Cerebellar cortex (tissue), 1 donor: ENCODE measurements around the gene TOR4A.

Experiments
- DNase-seq: peaks from one replicate; pipeline ENCODE4 v3.0.0-alpha.2; 2015; ENCODE audit warnings: low spot score

TOR4A gene

DNA sequence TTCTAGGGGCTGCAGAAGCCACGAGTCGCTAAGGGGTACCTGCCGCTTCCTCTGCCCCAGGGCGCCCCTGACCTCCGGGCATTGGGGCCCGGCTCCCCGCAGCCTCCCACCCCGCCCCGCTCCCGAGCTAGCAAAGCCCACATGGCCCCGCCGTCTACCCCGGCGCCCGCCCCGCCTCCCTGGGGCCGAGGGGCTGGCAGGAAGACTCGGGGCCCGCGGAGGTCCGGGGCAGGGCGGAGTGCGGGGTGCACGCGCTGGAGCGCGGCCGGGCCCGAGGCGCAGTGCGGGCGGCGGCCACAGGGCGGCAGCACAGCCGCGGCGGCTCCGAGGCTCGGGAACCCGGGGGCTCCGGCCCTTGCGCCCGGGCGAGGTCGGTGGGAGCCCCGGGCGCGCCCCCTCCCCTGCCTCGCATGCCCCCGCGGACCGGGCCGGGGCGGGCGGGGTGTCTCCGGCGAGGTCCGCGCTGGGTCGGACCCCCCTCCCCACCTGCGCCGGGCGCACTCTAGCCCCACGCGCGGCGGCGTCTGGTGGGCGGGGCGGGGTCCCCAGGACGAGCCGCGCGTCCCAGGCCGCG is 17.8 kb downstream of the TOR4A start:
- no peak for DNase-seq

DNA sequence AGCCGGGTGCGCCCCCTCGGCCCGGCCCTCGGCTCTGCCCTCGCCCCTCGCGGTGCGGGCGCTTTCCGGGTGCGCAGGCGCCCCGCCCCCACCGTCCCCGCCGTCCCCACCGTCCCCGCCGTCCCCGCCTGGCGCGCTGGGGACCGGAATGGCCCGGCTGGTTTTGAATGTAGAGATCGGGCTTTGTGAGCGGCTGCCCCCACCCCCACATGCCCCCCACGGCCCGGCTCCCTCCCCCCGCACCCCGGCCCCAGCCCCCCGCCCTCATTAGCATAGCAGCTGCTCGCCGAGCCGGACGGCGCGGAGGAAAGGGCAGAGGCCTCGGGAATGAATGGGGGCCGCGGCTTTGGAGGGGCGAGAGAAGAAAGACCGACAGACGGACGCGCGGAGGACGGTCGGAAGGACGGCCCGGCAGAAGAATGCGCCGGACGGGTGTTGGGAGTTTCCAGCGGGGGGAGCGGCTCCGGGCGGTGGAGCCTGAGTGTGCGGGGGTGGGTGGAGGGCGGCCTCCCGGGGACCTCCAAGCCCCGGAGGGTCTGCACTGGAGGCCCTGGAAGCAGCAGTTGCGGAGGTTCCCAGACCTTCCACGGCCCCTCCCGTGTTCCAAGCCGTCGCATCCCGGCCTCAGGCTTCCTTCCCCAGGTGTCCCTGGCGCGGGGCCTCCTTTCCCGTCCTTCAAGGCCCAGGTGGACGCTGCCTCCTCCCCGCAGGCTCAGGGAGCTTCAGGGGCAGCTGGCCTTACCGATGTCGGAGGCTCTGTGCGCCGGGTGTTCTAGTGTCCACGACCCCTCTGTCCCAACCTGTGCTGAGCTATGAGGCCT is 18.5 kb downstream of the TOR4A start:
- DNase-seq: no peak

DNA sequence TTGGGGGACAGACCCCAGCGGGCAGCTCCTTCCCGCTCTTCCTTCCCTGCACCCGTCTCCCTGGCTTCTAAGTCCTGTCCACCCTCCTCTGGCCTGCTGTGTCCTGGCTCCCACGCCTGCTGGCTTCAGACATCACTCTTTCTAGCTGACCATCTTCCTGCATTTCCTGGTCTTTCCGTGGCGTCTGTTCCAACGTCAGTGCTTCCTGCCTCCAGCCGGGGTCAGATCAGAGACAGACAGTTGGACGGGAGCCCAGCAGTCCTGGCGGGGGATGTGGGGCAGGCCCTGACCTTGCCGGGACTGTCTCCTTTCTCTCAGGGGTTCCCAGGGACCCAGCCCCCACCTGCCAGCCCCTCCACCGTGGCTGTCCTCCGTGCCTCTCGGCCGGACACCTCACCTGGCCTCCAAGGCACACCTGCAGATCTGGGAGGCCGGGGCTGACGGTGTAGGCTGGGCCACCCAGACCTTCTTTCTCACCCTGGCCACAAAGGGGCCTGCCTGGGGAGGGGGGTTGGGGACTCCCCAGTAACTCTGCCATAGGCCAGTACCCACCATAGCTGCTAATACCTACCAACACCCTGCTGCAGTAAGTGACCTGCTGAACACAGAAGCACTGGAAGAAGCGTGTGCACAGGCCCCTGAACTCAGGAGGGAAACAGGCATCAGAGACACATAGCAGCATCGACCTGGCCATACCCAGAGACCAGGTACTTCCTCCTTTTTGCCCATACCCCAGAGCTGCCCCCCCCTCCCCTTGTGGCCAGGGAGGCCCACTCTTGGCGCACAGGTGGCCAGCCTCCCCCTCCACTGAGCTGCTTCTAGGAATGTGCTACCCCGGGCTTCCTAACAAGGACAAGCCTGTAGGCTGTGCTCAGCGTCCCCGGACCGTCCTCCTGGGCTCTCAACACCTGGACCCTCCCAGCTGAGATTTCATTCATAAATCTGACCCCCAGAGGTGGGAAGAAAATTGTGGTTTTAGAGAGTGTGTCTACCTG is 19.4 kb downstream of the TOR4A start:
- DNase-seq: no peak

DNA sequence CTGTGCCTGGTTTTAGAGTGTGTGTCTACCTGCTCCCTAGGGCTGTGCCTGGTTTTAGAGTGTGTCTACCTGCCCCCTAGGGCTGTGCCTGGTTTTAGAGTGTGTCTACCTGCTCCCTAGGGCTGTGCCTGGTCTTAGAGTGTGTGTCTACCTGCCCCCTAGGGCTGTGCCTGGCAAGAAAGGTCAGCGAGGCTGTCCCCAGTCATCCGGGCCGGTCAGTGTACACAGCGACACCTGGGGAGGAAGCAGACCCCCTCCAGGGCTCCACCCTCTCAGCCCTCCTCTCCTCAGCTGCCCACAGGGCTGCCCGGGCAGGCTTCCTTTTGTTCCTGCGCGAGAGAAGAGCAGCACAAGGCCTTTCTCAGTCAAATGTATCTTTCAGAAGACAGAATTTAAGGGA is 20.4 kb downstream of the TOR4A start:
- DNase-seq: no peak

DNA sequence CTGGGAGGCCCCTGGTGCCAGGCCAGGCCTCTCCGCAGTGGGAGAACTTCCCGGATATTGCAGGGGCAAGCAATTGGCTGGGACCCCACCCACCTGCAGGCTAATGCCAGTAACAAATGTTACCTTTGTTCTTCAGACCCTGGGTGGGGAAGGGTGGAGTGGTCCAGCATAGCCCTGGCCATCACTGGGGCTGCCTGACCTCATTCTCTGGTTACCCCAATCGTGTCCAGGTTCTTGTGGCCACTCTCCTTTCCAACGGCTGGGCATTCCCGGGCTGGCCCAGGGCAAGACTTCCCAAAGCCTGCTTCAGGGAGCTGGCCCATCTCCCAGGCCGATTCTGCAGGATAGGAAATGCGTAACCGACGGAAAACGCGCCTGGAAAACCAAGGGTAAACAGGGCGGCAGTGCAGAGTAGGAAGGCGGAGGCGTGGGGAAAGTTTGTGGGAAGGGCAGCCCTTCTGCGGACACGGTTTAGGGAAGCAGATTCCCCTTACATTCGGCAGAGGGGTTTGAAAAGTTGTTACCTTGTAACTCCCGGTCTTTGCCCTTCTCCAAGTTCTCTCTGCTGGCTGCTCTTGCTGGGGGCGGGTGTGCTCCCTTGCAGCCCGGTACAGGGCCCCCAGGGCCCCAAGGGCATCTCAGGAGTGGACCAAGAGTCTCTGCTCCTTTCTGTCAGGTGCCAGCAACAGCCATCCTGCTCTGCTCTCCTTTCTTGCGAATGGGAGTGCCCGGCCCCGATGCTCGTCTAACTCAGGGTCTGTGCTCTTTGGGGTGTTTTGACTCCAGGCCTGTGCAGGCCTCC is 21.1 kb downstream of the TOR4A start:
- peak; percentile 38 for DNase-seq

DNA sequence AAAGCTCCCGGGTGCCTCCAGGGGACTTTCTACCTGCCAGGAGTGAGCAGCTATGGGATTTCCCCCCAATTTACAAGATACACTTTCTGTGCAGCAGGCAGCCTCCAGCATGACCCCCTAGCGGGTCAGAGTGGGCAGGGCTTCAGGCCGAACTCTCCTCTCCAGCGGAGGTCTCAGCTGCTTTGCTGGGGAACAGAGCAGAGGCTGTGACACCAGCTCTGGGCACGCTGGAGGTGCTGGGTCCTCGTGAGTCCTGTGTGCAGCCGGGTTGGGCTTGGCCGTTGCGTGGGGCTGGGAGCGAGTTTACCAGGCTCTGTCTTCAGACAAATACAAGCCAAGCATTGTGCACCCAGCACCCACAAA is 21.7 kb downstream of the TOR4A start:
- no peak for DNase-seq

DNA sequence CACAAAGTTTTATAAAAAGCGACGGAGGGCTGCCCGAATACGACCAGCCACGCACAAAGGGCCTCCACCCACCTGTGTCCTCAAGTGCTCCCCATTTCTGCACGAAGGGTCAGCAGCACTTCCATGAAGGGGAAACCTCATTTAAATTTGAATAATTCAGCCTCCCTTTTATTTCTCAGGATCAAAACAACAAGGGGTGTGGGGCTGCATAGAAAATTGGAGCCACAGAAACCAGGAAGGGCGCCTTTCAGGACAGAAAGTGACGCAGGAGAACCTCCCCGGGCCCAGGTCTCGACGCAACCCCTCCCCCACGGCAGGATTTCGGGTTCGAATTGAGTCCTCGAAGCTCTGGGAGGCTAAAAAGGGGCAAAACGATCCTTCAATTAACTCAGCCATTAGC is 22.4 kb downstream of the TOR4A start:
- DNase-seq: no peak

DNA sequence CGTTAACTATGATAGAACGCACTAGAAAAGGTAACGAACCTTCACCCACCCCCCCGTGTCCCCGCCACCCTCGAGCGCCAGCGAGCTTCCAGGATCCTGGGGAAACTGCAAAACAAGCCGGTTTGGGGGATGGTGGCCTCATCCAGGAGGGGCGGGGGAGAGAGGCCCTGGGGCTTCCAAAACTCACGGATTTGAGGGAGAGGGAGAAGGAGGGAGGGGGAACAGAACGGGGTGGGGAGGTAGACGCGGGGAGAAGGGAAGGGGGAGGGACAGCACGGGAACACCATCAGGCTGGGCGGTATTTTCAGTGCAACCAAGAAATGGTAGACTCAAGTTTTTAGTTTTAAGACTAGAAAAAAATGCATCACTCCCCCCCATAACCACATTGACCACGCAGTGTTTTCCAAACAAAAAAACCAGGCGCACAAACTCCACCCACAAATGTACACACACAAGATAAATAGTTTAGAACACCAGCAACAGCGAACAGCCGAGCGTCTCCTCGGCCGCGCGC is 23.1 kb downstream of the TOR4A start:
- DNase-seq: no peak

DNA sequence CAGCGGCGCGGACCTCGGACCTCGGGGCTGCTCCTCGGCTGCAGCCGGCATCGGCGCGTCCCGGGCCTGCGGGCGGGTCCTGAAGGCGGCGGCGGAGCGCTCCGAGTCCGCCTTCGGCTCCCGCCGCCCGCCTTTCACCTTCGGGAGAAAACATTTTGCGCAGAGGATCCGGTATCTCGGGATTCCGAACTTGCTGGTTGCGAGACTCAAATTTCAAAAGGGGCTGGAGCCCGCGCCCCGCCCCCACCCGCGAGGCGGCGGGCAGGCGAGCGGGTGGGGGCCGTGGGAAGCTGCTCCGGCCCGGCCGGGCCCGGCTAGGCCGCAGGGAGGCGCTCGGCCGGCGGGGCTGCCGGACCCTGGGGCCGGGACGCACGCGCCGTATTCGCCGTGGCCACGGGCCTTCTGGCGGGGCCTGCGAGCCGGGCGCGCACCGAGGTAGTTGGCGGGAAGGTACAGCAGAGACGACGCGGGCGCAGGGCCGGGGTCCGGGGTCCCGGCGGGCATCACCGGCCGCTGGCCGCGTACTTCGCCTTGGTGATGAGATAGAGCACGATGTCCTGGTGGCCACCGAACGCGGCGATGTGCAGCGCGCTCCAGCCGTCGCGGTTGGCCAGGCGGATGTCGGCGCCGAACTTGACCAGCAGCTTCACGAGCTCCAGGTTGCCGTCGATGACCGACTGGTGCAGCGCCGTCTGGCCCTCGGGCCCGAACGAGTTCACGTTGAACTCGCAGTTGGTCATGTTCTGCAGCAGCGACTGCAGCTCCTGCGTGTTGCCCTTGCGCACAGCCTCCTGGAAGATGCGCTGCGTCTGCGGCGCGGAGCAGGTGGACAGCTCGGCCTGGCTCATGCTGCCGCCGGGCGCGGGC is 23.8 kb downstream of the TOR4A start:
- peak; percentile 48 for DNase-seq

DNA sequence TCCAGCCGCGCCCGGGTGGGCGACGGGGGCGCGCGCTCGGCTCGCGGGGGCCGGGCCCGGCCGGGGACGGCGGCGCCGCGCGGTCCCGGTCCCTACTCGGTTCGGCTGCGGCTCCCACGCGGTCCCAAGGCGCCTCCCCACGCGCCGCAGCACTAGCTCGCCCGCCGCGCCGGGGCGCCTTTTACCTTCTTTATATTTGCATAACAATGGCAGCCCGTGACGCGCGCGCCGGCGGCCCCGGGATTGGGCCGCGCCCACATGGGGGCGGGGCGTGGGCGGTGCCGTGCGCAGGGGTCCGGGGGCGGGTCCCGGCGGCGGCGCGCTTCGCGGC is 24.6 kb downstream of the TOR4A start, which contains the start of gene NRARP:
Gene NRARP (minus strand): TSS at position 154 of the 331 bp plus-strand sequence. CDS start 343 bp downstream, outside the sequence.
- DNase-seq: peak; percentile 61

DNA sequence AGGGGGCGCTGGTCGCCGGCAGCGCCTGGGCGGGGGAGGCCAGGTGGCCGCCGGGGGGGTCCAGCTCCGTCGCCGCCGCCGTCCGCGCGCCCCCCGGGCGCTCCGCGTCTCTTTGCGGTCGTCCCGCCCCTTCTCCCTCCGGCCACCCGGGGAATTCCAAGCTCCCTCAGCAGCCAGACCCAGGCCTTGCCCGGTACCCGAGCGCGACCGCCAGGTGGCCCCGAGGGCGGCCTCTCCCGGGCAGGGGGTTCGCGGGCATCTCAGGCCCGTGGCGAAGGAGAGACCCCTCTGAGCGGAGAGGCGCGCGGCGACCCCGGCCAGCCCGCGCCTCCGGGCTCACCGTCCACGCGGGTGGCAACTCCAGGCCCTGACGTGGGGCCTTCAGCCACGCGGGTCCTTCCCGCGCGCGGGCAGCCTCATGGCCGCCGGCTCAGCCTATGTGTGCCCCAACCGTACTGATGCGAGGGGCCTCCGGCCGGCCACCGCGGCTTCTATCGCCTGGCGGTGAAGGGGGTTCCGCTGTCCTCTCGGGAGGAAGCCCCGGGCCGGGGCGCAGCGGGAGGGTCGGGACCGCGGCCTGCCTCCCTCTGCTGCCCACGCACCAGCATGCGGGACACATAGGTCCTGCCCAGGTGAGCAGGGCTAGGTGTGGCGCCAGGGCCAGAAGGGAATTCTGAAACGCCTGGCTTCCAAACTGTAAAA is 25.1 kb downstream of the TOR4A start:
- DNase-seq: no peak

DNA sequence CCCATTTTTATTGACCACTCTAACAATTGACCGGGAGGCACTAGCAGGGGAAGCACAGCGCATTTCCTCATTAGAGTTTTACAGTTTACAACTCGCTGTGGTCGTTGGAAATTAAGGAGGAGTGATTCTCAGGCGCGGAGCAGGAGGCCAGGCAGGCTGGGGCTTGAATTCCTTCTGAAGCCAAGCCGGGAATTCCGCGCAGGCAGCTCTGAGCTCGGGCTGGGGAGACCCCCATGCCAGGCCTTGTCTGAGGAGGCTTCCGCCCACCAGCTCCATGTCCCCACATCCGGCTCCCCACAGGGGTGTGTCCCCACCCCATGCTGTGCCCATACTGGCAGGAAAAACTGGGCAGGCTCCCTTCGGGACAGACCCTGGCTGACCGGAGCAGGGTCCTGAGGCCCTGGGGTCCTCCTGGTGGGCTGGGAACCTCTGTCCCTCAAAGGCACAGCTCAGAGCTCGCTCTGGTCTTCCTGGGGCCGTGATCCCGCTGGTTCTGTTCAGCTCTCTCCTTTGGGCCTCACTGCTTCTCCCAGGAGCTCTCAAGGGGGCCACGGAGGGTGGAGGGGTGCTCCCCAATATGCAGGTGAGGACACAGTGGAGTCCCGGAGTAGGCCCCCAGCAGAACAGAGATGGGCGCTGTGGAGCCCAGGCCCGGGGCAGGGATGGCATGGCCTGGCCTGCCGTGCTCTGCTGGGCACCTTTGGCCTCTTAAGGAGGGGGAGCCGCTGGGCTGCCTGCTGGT is 25.8 kb downstream of the TOR4A start:
- DNase-seq: peak; percentile 55

DNA sequence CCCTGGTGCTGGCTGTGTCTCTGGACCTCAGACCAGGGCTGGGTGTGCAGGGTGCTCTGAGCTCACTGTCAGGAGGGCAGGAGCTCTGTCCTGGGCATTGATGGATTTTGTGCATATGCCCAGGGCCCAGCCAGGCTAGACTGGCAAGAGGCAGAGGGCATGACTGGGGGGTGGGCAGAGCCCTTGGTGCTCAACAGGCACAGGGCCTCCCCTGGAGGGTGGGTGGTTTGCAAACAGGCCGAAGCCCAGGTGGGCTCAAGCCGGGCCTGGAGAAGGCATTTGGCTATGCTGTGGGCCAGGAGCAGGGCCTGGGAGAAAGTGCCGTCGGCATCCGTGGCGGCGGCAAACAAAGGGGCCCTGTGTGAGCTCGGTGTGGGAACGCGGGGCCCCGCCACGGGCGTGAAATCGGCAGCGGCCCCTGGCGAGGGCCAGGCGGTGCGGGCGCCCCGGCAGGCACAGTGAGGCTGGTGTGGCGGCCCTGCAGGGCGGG is 26.4 kb downstream of the TOR4A start:
- DNase-seq: no peak

DNA sequence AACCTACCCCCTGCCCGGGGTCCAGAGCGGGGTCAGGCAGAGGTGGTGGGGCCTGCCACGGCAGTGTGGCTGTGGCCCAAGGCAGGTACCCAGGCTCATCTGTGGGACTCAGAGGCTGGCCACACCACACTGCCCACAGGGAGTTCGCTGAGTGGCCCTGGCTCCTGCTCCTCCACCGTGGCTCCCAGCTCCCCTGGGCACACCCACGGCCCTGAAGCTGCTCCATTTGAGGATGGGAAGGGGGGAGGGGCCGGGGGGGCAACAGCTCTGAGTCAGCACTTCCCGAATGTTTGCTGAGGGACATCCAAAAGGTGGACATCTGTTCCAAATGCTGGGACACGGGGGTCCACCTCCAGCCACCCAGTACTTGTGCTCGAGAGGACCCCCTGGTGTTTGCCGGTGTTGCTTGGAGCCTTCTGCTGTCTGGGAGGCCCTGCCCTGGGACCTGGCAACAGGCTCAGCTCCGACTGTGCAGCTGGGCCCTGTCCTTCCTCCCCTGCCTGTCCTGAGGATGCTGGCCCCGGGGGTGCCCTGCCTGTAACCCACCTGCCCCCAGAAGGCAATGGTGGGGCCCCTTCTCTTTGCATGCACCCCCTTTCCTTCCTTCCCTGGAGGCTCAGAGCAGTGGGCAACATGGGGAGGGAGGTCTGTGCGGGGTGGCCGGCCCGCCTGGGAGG is 27.0 kb downstream of the TOR4A start:
- DNase-seq: no peak

DNA sequence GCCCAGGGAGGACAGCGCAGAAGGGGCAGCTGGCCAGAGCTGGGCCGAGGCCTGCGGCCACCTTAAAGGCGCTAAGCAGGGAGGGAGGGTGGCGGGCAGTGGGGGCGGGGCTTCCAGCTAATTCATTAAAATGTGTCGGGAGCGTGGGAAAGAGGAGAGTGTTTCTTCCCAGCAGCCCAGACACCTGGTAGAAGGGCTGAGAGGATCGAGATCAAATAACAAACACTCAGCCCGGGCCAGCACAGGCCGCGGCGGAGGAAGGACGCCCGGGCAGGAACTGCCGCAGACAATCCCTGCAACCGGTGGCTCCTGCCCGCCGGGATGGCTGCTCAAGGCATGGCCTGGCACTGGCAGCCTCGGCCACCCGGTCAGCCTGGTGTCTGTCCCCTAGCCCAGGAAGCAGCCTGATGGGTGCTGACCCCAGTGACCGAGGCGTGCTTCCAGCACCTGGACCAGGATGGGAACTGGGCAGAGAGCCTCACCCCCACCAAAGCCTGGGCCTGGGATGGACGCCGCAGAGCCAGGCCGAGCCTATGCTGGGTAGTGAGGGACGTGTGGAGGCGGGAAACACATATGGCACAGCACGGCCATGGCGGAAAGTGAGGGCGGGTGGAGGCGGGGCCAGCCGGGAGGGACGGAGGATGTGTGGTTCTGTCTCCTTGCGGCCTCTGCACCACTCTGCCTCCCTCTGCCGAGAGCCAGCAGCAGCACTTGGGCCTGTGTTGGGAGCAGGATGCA is 27.7 kb downstream of the TOR4A start:
- DNase-seq: peak; percentile 61

DNA sequence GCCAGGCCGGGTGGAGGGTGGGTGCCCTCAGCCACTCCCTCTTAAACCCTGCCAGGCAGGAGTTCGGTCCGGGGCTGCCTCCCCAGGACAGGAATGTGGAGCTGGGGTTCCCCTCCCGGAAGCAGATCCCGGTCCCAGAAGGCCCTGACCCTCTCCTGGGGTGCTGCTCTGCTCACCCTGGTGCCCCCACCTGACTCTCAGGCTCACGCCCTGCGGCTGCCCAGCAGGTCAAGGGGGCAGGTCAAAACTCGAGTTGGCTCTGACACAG is 28.2 kb downstream of the TOR4A start:
- DNase-seq: no peak

DNA sequence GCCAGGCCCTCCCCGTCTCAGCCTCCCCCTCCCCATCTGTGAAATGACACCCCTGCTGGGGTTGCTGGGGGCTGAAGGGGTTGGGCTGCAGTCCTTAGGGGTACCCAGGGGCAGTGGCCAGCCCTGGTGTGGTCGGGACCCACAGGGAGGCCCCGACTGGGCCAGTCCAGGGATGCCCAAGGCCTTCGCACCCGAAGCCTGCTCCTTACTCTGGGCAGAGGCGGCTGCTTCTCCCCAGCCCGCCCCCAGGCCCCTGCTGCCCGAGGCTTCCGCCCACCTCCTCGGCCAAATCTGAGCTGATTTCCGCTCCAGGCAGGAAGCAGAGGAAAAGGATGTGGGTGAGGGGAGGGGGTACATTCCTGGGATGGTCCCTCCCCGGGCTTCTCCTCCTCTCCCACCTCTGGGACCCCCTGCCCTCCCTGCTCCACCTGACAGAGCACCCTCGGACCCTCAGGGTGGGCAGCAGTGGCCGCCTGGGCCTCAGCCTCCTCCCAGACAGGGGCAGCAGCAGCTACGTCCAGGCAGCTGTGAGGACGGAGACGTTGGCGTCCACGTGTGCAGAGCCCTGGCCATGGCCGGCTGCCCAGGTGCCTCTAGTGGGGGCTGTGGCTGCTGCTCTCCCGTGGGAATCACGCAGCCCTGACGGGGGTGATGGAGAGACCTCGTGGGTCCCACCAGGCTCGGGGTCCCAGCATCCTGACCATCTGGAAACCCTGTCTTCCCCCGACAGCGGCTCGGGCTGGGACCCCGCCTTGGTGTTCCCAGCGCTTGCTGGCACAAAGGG is 28.7 kb downstream of the TOR4A start:
- no peak for DNase-seq
